ENCODE results near the gene MFSD12.

MFSD12 gene

GRCh38 chr19:3524078-3524842, 33.1 kb downstream of the MFSD12 start:
- in situ Hi-C loops (cut with MboI; ENCODE audit: low sequenced_read_pairs): no loop called here

- in situ Hi-C loops (cut with MboI; ENCODE audit: low sequenced_read_pairs): no loop called here
Measured at GRCh38 chr19:3523361-3524077, 33.9 kb downstream of the MFSD12 start.

- in situ Hi-C loops (cut with MboI; ENCODE audit: low sequenced_read_pairs): no loop called here
Measured at GRCh38 chr19:3522421-3523360, 34.7 kb downstream of the MFSD12 start.

GRCh38 chr19:3521104-3521445, 36.3 kb downstream of the MFSD12 start:
- in situ Hi-C loops (cut with MboI; ENCODE audit: low sequenced_read_pairs): no loop called here

GRCh38 chr19:3520166-3521103, 37.0 kb downstream of the MFSD12 start:
- in situ Hi-C loops (cut with MboI; ENCODE audit: low sequenced_read_pairs): no loop called here

- in situ Hi-C loops (cut with MboI; ENCODE audit: low sequenced_read_pairs): no loop called here
Measured at GRCh38 chr19:3519126-3519525, 38.3 kb downstream of the MFSD12 start.

GRCh38 chr19:3518659-3519058, 38.7 kb downstream of the MFSD12 start:
- in situ Hi-C loops (cut with MboI; ENCODE audit: low sequenced_read_pairs): no loop called here

GRCh38 chr19:3518255-3518654, 39.1 kb downstream of the MFSD12 start:
- in situ Hi-C loops (cut with MboI; ENCODE audit: low sequenced_read_pairs): no loop called here

- in situ Hi-C loops (cut with MboI; ENCODE audit: low sequenced_read_pairs): no loop called here
Measured at GRCh38 chr19:3517638-3518037, 39.7 kb downstream of the MFSD12 start.

- in situ Hi-C loops (cut with MboI; ENCODE audit: low sequenced_read_pairs): no loop called here
Measured at GRCh38 chr19:3516675-3517207, 40.6 kb downstream of the MFSD12 start.

- in situ Hi-C loops (cut with MboI; ENCODE audit: low sequenced_read_pairs): no loop called here
Measured at GRCh38 chr19:3515891-3516422, 41.4 kb downstream of the MFSD12 start.

- in situ Hi-C loops (cut with MboI; ENCODE audit: low sequenced_read_pairs): no loop called here
Measured at GRCh38 chr19:3514930-3515329, 42.5 kb downstream of the MFSD12 start.

GRCh38 chr19:3513229-3514140, 43.9 kb downstream of the MFSD12 start:
- in situ Hi-C loops (cut with MboI; ENCODE audit: low sequenced_read_pairs): no loop called here

GRCh38 chr19:3512562-3513228, 44.7 kb downstream of the MFSD12 start:
- in situ Hi-C loops (cut with MboI; ENCODE audit: low sequenced_read_pairs): no loop called here

GRCh38 chr19:3511506-3512251, 45.7 kb downstream of the MFSD12 start:
- in situ Hi-C loops (cut with MboI; ENCODE audit: low sequenced_read_pairs): no loop called here

- in situ Hi-C loops (cut with MboI; ENCODE audit: low sequenced_read_pairs): no loop called here
Measured at GRCh38 chr19:3510727-3511126, 46.7 kb downstream of the MFSD12 start.

GRCh38 chr19:3509566-3509989, 47.8 kb downstream of the MFSD12 start:
- in situ Hi-C loops (cut with MboI; ENCODE audit: low sequenced_read_pairs): no loop called here

All from hTERT RPE-1 (cell line).